A673 (cell line): ENCODE data around the gene CERKL.

Experiments
- EZH2 ChIP-seq: fragments of 200-600 bp; sonication (generic); IDR thresholded peaks from 2 replicates; pipeline ENCODE4 v1.6.1; 2017; ENCODE audit warnings: borderline replicate concordance, low read depth, mild to moderate bottlenecking, mixed read lengths, antibody characterized with exemption, low read length; ENCODE audit not compliant: poor library complexity, severe bottlenecking
- TF ChIP-seq, protein P1 (sequence below): fragments of 300-800, 200-600 bp; sonication (generic); conservative IDR thresholded peaks from 2 replicates; pipeline ENCODE4 v1.5.1; 2017; ENCODE audit warnings: low read depth, mild to moderate bottlenecking, antibody characterized with exemption, low read length, moderate library complexity, mixed read lengths

DNA sequence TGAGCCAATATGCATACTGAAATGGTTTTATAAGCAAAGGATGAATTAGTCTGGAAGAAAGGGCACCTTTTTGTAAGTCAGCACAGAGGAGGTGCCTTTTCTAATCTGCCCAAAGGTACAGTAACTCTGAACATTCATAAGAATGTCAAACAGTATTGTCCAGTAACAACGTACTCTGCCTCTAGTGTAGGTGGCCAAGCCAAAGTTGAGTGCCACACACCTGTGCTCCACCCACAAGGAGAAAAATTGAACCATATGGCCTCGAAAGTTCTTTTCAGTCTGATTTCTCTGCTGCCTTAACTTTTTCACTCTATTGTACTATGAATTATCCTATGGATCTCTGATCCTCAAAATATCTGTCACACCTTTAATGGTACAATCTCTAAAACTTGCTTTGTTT lies 86.8 kb downstream of the CERKL start:
- TF ChIP-seq, protein P1, sequence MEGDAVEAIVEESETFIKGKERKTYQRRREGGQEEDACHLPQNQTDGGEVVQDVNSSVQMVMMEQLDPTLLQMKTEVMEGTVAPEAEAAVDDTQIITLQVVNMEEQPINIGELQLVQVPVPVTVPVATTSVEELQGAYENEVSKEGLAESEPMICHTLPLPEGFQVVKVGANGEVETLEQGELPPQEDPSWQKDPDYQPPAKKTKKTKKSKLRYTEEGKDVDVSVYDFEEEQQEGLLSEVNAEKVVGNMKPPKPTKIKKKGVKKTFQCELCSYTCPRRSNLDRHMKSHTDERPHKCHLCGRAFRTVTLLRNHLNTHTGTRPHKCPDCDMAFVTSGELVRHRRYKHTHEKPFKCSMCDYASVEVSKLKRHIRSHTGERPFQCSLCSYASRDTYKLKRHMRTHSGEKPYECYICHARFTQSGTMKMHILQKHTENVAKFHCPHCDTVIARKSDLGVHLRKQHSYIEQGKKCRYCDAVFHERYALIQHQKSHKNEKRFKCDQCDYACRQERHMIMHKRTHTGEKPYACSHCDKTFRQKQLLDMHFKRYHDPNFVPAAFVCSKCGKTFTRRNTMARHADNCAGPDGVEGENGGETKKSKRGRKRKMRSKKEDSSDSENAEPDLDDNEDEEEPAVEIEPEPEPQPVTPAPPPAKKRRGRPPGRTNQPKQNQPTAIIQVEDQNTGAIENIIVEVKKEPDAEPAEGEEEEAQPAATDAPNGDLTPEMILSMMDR, result no peak
- TF ChIP-seq EZH2, result no peak
